Urinary bladder (tissue), 4 donors: ENCODE results near the gene NR1I3. TPM values are rescaled to one million over a fixed set of nuclear protein-coding genes. Genes with fewer than 3 reads are reported as not detected.
"Not testable (repeated sequence)": the region's sequence is repeated elsewhere in the genome, so short reads cannot be mapped to it uniquely, and the experiment has no call there.

Source experiments
- DNase-seq: peaks from one replicate; pipeline ENCODE4 v3.0.0-alpha.2; 2015; ENCODE audit errors: extremely low spot score
- H3K27ac ChIP-seq: one replicate; pipeline ENCODE4 v1.5.1; 2013; ENCODE audit warnings: low read depth, mild to moderate bottlenecking, moderate library complexity
- H3K36me3 ChIP-seq: one replicate; pipeline ENCODE4 v1.6.1; 2013; ENCODE audit warnings: mild to moderate bottlenecking, moderate library complexity; ENCODE audit not compliant: insufficient read depth
- H3K4me1 ChIP-seq: one replicate; pipeline ENCODE4 v1.6.1; 2013; ENCODE audit warnings: mild to moderate bottlenecking, moderate library complexity; ENCODE audit not compliant: insufficient read depth
- H3K4me3 ChIP-seq: one replicate; pipeline ENCODE4 v1.5.1; 2013; ENCODE audit warnings: low read depth, low read length
- whole genome bisulfite sequencing: extraction: QIAGEN DNeasy Blood & Tissue Kit; methylation state at CpG from one replicate; pipeline ENCODE4 v1.1.7; 2013; 5-methylcytosine and 5-hydroxymethylcytosine counted together
- polyA plus RNA-seq: library from polyadenylated mRNA; stranded (reverse); fragments of 200-250 nt; gene quantifications from one replicate; pipeline ENCODE4 v1.2.3, GENCODE V29; 2013
- total RNA-seq: library from RNA; depleted of rRNA; stranded (reverse); fragments of >200 nt; gene quantifications from one replicate; pipeline ENCODE4 v1.2.3, GENCODE V29; 2014
- donor health status: healthy with polysubstance abuse.
- donor health status: healthy.

The NR1I3 gene
- total and polyA plus RNA-seq, 2 donors, result 0.27 TPM; not detected in 1

DNA sequence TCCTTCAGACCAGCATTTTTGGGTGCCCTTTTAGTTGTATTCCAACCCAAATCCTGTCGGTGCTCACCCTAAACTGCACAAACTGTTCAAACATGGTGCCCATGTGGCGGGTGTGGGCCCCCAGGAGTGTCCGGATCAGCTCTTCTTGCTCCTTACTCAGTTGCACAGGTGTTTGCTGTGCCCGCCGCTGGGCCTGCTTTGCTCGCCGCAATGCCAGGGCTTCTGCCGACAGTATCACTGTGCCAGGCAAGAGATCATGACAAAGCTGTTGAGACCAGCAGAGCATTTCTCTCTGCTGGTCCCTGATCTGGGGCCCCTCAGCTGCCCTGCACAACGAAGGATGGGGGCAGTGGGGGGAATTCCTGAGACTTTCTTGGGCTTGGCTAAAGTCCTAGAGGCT is 4.9 kb downstream of the NR1I3 start:
- Histone ChIP-seq H3K36me3 (no peaks in the 10 kb centered on the region), H3K4me3 (no peak overlapping the region), H3K4me1 (no peaks in the 10 kb centered on the region), H3K27ac (no peak overlapping the region)
- no peak for DNase-seq
- 79% methylated on average over 9 of the region's 9 CpGs for WGBS

DNA sequence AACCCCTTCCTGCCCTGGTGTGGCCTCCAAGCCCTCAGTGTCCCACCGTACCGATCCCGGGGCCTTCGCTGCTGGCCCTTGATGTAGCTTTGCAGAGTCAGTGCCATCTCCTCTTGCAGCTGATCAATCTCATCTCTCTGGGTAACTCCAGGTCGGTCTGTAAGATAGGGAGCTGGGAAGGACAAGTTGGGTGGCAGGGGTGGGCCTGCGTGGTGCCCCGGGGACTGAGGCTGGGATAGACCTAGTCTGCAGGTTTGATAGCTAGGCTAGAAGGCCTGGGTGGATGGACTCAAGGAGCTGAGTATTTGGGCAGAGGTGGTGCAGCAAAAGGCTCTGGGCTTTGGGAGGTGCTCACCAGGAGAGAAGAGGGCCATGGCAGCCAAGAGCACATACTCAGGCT is 7.2 kb downstream of the NR1I3 start:
- no peak overlapping the region for H3K27ac ChIP-seq
- no peaks in the 10 kb centered on the region for H3K4me1 ChIP-seq
- 91% methylated on average over 7 of the region's 7 CpGs for WGBS
- no peaks in the 10 kb centered on the region for H3K36me3 ChIP-seq
- H3K4me3 ChIP-seq, result no peak overlapping the region
- DNase-seq, result no peak

DNA sequence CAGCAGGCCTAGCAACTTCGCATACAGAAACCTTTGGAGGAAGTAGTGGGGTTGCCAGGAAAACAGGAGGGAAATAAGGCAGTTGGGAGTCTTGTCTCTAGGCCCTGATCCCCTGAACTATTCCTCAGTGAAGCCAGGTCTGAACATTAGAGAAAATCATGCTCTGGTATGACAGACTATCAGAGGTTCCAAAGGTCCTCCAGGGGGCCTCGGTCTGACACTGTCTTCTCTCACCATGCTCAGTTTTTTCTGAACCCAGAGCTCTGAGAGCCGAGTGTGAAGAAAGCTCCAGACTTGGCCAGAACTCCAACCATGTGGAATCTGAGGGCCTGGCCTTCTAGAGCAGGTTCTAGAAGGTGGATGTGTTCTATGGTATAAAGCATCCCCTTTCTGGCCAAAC is 8.1 kb downstream of the NR1I3 start:
- DNase-seq, result no peak
- Histone ChIP-seq H3K36me3 (no peaks in the 10 kb centered on the region), H3K27ac (no peak overlapping the region), H3K4me1 (no peaks in the 10 kb centered on the region), H3K4me3 (no peak overlapping the region)
- WGBS, result 55% methylated on average over 3 of the region's 3 CpGs

DNA sequence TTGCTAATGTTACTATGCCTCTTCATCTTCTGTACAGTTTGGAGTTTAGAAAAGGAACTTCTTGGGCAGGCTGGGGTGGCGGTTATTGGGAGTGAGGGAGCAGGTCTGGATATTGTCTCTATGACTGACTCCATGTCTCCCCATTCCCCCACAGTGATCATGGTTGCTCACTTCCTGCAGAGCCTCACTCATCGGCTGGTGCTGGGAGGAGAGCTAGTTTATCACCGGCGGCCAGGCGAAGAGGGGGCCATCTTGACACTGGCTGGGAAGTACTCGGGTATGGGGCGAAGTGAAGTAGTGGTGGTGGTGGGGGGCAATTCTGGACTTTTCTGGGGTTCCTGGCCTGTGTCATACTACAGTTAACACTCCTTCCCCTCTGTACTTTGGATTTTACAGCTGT is 10.0 kb downstream of the NR1I3 start:
- Histone ChIP-seq H3K4me3 (no peak overlapping the region), H3K27ac (no peak overlapping the region)

DNA sequence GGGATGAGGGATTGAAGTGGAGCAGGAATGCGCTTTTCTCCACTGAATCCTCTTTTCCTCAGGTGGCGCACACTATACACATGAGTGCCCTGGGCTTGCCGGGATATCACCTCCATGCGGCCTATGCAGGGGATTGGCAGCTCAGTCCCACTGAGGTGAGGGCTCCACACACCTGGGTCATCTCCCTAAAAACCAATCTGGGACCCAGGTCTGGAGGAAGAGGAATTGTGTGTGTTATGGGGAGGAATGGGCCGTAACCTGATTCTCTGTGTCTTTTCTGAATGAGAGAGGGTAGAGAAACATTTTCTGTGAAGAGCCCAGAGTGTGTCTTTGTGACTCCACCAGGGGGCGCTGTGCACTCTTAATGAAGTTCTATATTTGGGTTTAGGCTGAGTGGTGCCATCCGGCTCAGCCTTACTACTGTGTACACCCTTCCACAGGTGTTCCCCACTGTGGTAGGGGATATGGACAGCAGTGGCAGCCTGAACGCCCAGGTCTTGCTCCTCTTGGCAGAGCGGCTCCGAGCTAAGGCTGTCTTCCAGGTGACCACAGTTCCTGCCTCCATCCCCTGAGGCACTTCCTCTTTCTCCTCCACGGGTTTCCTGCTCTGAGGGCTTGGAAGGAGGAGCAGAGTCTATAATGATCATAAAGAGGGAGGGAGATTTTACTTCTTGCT is 10.7 kb downstream of the NR1I3 start:
- DNase-seq, result peak; percentile 15
- WGBS, result 41% methylated on average over 11 of the region's 11 CpGs
- H3K4me1 ChIP-seq, result no peaks in the 10 kb centered on the region
- no peak overlapping the region for H3K27ac ChIP-seq
- H3K4me3 ChIP-seq, result no peak overlapping the region
- H3K36me3 ChIP-seq, result no peaks in the 10 kb centered on the region

More for the DNA sequence above, 10.0 kb downstream of the NR1I3 start:
- no peak for DNase-seq
- Histone ChIP-seq H3K4me1 (no peaks in the 10 kb centered on the region), H3K36me3 (no peaks in the 10 kb centered on the region)
- 92% methylated on average over 7 of the region's 7 CpGs for WGBS

DNA sequence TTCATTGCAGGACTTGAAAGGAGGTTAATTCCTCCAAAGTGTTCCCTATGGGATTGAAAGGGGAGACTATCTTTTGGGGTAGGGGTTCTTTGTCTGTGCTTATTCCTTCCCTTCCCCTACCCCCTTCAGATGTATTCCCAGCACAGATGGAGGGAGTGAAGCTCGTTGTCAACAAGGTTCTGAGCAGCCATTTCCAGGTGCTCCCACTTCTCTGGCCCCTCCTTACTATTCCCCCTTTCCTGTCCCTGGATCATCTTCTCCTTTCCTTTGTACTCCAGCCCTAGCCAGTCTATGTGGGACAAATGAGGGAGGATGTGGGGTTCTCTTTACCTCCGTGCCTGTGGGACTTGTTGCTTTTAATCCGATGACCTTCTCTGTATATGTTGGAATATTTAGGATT is 11.2 kb downstream of the NR1I3 start:
- DNase-seq, result no peak
- 37% methylated on average over 3 of the region's 3 CpGs for WGBS
- no peaks in the 10 kb centered on the region for H3K36me3 ChIP-seq
- H3K27ac ChIP-seq, result no peak overlapping the region
- peak overlapping the region; percentile 51 for H3K4me3 ChIP-seq
- H3K4me1 ChIP-seq, result no peaks in the 10 kb centered on the region

DNA sequence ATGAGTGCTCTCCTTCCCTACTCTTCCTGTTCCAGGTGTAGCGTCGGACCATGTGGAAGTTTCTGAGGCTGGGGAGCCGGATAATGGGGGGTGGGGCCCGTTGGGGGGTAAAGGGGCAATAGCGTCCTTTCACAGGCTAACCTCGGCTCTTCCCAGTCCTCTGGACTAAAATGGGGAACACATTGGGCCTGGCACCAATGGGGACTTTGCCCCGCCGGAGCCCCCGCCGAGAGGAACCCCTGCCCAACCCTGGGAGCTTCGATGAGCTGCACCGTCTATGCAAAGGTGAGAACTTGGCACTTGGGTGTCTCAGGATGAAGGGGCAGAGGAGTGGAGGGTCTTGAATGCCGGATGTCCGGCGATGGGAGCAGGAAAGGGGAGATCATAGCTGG is 11.7 kb downstream of the NR1I3 start:
- Histone ChIP-seq H3K4me3 (peak overlapping the region; percentile 51), H3K4me1 (no peaks in the 10 kb centered on the region), H3K36me3 (no peaks in the 10 kb centered on the region), H3K27ac (no peak overlapping the region)
- 8% methylated on average over 15 of the region's 15 CpGs for WGBS
- no peak for DNase-seq

DNA sequence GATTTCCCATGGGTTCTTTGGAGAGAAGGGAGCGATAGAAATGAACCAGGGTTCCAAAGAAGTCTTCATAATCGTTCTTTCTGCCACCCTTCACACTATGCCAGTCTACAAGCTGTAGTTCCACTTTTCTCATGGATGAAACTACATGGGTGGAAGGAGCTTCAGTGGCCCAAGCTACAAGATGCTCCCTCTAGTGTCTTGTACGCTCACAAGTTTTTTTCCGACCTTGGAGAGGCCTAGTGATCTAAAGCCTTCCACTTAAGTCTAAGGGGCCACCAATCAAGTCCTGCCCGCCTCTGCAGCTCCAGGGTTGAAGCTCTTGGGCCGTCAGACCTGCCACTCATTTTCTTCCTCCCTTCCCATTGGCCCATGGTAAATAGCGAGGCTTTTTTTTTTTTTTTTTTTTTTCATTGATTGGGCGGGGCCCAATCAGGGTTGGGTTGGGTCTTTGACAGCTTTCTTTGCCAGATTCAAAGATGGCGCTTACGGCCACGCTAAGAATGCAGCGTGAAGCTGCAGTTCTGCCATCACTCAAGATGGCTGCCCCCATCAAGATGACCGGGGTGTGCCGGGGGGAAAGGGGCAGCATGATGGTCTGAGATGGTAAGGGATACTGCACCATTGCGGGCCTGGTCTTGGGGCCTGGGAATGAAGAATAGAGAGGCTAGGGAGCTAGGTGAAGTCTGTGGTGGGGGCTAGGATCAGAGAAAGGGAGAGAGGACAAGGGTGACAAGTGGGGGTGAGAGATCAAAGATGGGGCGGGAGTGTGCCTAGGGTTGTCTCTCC is 12.3 kb downstream of the NR1I3 start, which contains the start of gene TOMM40L:
Gene TOMM40L, plus strand, starts transcription at position 527 of the 786 bp plus-strand sequence. CDS start 430 bp downstream, outside the sequence.
- no peak within 1 kb of the TSS for H3K27ac ChIP-seq

DNA sequence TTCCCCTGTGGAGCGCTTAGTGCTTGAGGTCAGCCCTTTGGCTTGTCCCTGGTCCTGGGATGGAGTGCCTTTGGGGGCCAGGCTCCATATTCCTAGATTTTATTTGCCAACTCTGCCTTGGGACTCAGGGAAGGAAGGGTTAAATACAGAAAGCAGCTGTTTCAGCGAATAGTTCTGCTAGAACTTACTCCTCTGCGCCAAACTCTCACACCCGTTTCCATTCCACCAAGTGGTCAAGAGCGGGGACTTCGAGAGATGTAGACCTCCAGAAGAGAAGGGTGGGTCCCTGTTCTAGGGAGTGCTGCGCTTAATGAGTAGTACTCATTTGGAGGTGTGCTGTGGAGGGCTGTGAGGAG is 12.8 kb downstream of the NR1I3 start:
- no peak for DNase-seq
- Histone ChIP-seq H3K27ac (no peak overlapping the region), H3K4me3 (no peak overlapping the region), H3K36me3 (no peaks in the 10 kb centered on the region), H3K4me1 (no peaks in the 10 kb centered on the region)
- 61% methylated on average over 7 of the region's 7 CpGs for WGBS

More for the DNA sequence above, 12.3 kb downstream of the NR1I3 start, which contains the start of gene TOMM40L:
- no peaks in the 10 kb centered on the region for H3K4me1 ChIP-seq
- no peaks in the 10 kb centered on the region for H3K36me3 ChIP-seq
- 8% methylated on average over 16 of the region's 16 CpGs for WGBS
- H3K4me3 ChIP-seq, result peak within 1 kb of the TSS; percentile 51
- DNase-seq, result peak; percentile 92

DNA sequence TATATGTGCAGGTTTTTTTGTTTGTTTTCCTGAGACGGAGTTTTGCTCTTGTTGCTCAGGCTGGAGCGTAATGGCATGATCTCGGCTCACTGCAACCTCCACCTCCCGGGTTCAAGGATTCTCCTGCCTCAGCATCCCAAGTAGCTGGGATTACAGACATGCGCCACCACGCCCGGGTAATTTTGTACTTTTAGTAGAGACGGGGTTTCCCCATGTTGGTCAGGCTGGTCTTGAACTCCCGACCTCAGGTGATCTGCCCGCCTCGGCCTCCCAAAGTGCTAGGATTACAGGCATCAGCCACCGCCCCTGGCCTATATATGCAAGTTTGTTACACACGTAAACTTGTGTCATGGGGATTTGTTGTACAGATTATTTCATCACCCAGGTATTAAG is 13.3 kb downstream of the NR1I3 start:
- not testable (repeated sequence) for H3K36me3 ChIP-seq, H3K4me1 ChIP-seq, H3K27ac ChIP-seq, DNase-seq, H3K4me3 ChIP-seq
- WGBS, result 87% methylated on average over 13 of the region's 13 CpGs

DNA sequence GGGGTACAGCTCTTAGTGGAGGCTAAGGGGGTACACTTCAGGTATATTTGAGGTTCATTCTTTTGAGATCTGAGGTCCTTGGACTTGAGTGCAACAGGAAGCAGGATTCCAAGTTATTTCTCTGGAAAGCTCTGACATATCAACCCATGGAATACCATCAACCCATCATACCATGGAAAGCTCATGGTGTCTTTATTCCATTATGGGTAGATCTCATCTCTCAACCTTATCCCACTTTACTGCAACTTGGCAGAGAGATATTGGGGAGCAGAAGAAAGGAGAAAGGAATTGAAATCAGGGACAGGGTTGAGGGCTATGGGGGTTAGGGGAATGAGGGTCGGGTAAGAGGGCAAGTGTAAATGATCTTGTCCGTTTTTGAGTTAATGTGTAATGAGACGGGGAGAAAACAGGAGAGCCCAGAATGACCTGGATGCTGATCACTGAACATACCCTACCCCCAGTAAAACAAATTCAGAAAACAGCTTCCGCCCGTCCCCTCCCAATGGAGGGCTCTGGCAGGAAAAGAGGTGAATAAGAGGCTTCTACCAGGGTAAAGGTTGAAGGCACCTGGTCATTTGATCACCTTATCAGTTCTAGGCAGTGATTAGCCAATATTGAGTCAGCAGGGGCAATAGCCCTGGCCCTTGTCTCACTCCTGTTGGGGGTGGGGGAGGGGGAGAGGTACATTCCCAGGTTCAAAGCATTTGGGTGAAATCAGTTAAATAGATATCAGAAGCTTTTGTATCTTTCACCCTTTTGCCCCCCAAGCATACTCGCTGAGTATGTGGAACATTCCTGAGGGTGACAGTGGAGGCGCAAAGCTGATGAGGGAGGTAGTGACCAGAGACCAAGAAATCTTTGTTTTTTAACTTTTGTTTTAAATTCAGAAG is 14.0 kb downstream of the NR1I3 start:
- 88% methylated on average over 7 of the region's 7 CpGs for WGBS
- no peak for DNase-seq
- Histone ChIP-seq H3K27ac (no peak overlapping the region), H3K4me1 (no peaks in the 10 kb centered on the region), H3K36me3 (no peaks in the 10 kb centered on the region), H3K4me3 (no peak overlapping the region)

DNA sequence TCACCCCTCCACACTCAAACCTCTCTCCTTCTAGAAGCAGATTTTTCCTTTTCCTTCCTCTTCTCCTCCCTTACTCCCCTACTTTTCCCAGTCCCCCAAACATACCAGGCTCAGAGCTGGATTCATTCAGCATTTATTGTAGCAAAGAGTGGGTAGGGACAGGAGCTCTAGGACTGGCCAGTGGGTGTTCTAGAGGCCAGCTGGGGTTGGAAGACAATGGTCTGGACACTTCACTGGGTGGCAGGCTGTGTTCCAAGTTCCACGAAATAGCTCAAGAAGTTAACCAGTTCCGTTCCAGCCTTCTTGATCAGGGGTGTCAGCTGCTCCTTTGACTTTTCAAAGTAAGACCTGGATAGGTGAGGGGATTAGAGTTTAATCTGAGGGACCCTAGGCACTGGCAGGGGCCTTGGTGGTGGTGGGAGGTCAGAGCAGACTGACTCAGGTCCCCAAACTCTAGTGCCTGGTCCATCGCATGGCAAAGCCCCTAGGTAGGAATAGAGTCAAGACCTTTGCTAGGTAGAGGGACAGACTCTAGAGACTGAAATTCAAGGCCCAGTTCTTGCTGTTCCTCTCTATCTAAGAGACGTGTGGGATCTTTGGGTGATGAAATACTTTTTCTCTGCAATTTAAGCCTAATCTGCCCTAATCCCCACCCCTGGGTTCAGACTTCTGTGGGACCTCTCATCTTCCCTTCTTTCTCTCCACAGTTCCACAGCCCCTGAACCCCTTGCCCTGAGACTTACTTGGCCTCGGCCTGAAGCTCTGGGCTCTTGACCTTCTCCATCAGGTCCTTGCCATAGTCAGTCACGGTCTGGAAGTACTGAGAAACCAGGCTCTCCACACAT is 15.6 kb downstream of the NR1I3 start:
- no peak for DNase-seq
- Histone ChIP-seq H3K4me3 (no peak overlapping the region), H3K36me3 (no peaks in the 10 kb centered on the region), H3K27ac (no peak overlapping the region), H3K4me1 (no peaks in the 10 kb centered on the region)
- 77% methylated on average over 6 of the region's 6 CpGs for WGBS

DNA sequence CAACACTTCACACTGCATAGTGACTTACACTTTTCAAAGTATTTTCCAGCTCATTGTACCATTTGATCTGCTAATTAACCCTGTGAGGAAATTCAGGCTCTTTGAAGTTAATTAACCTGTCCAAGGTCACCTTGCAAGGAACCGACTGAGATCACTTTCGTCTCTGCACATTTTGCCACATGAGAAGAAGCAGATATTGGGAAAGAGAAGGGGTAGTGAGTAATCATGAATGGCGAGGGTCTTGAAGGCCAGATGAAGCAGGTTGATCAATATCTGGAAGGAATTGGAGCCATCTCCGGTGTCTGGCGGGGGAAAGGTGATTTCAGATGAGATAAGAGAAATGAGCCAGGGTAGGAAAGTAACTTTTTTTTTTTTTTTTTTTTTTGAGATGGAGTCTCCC is 18.0 kb downstream of the NR1I3 start:
- no peak for DNase-seq
- 77% methylated on average over 5 of the region's 5 CpGs for WGBS
- H3K4me1 ChIP-seq, result no peaks in the 10 kb centered on the region

More for the DNA sequence above, 18.0 kb downstream of the NR1I3 start:
- Histone ChIP-seq H3K4me3 (no peak overlapping the region), H3K27ac (no peak overlapping the region), H3K36me3 (no peaks in the 10 kb centered on the region)
